SK-N-SH (cell line): ENCODE data around the gene NAPB.

Experiments
- CTCF ChIP-seq: fragments of 200-600 bp; sonication (generic); IDR thresholded peaks from 2 replicates; pipeline ENCODE4 v1.6.1; 2017; ENCODE audit warnings: antibody characterized with exemption, mild to moderate bottlenecking, moderate library complexity
- FOXJ3 ChIP-seq: sonication (generic); formaldehyde crosslinking; IDR thresholded peaks from 2 replicates; pipeline ENCODE4 v1.5.1; 2020; ENCODE audit warnings: mild to moderate bottlenecking, missing genetic modification reagents
- SIN3A ChIP-seq: IDR thresholded peaks from 2 replicates; pipeline ENCODE4 v1.6.1; 2012; ENCODE audit warnings: low read depth, mild to moderate bottlenecking, low read length, moderate library complexity, borderline replicate concordance

- TF ChIP-seq CTCF: no peak
- TF ChIP-seq SIN3A: no peak
- no peak for TF ChIP-seq FOXJ3 (CRISPR knock-in tag)
Measured at GRCh38 chr20:23393996-23394775, 27.1 kb downstream of the NAPB start.
